Mucosa of descending colon (tissue), 3 donors: ENCODE measurements around the gene TNK1. TPM values are rescaled to one million over a fixed set of nuclear protein-coding genes. Genes with fewer than 3 reads are reported as not detected.
A peak's percentile ranks its signal among the peaks of the same experiment; 100 is the strongest.

ENCODE experiments used
- ATAC-seq: fragments of 200-7000 bp; cut with Tn5 transposase; one replicate; pipeline ENCODE4 v1.9.1; 2020; ENCODE audit warnings: mild to moderate bottlenecking, moderate library complexity
- DNase-seq, 3 donors: peaks; one replicate each; pipeline ENCODE4 v3.0.0-alpha.2; 2020
- H3K36me3 ChIP-seq: fragments of 200-600 bp; one replicate; pipeline ENCODE4 v1.8.0; 2021; ENCODE audit warnings: low read depth, mild to moderate bottlenecking
- H3K4me1 ChIP-seq: fragments of 200-600 bp; one replicate; pipeline ENCODE4 v1.8.0; 2021; ENCODE audit warnings: low read depth, mild to moderate bottlenecking
- H3K4me3 ChIP-seq: fragments of 200-600 bp; one replicate; pipeline ENCODE4 v1.8.0; 2021; ENCODE audit warnings: mild to moderate bottlenecking
- H3K9me3 ChIP-seq: fragments of 200-600 bp; one replicate; pipeline ENCODE4 v1.8.0; 2021; ENCODE audit warnings: mild to moderate bottlenecking
- intact Hi-C, 2 donors: fragments of 100-400 bp; cut with DNase I in 1 of 2; cut with micrococcal nuclease in 1 of 2; formaldehyde crosslinking; loops; one replicate each; pipeline versions ENCODE4 v1.11.0 to v1.11.1; 2022; cut with DNase I, micrococcal nuclease
- total RNA-seq, 3 donors: library from RNA; stranded (reverse); fragmentation: NEBNext Ultra II Directional in 2 of 3; extraction: Animal tissue kit (Norgen Biotek cat#: 25700) in 2 of 3; gene quantifications; one replicate each; pipeline versions ENCODE4 v1.2.1 to v1.2.4, GENCODE V29; 2021 to 2023
- TF ChIP-seq, protein P1 (sequence below): fragments of 200-600 bp; IDR thresholded peaks from one replicate; pipeline ENCODE4 v1.8.0; 2022; ENCODE audit warnings: antibody characterized with exemption, mild to moderate bottlenecking
- donor health status: DM: no; HTN: no; CAD: no; lungs with moderate emphysema.
- donor health status: DM: no; HTN: no; CAD: no.
- donor health status: DM: no; HTN: yes; CAD: no.

TNK1 gene
- total RNA-seq, 3 donors from 2014 or later = 16.4 to 29.5 (median 20.7) TPM

GRCh38 chr17:7348478-7349242, 32.2 kb upstream of the TNK1 start:
- peaks cover 2% of the 10 kb centered on the region for H3K36me3 ChIP-seq
- DNase-seq (no peak), ATAC-seq (no peak)
- TF ChIP-seq, protein P1, sequence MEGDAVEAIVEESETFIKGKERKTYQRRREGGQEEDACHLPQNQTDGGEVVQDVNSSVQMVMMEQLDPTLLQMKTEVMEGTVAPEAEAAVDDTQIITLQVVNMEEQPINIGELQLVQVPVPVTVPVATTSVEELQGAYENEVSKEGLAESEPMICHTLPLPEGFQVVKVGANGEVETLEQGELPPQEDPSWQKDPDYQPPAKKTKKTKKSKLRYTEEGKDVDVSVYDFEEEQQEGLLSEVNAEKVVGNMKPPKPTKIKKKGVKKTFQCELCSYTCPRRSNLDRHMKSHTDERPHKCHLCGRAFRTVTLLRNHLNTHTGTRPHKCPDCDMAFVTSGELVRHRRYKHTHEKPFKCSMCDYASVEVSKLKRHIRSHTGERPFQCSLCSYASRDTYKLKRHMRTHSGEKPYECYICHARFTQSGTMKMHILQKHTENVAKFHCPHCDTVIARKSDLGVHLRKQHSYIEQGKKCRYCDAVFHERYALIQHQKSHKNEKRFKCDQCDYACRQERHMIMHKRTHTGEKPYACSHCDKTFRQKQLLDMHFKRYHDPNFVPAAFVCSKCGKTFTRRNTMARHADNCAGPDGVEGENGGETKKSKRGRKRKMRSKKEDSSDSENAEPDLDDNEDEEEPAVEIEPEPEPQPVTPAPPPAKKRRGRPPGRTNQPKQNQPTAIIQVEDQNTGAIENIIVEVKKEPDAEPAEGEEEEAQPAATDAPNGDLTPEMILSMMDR = no peak
- H3K4me1 ChIP-seq = peaks cover 19% of the 10 kb centered on the region
- H3K4me3 ChIP-seq = no peak overlapping the region
- intact Hi-C loops = loop anchor here in 1 of 2 donors (10.0 kb wide), 1 partner anchor 74 kb away; no protein-coding TSS in a partner anchor
- H3K9me3 ChIP-seq = no peaks in the 10 kb centered on the region

- Histone ChIP-seq H3K9me3 (no peaks in the 10 kb centered on the region), H3K4me1 (peaks cover 28% of the 10 kb centered on the region), H3K36me3 (peaks cover 2% of the 10 kb centered on the region), H3K4me3 (peak within 1 kb of the TSS; percentile 56)
- TF ChIP-seq, protein P1 = no peak
- DNase-seq (peak; percentile 95 to 96 (median 96)), ATAC-seq (peak; percentile 85)
- intact Hi-C loops = no loop called here
Measured at GRCh38 chr17:7351665-7352502, 29.0 kb upstream of the TNK1 start, which contains the start of gene KCTD11. TSS of gene KCTD11 (plus strand) at chr17:7352162.

DNA sequence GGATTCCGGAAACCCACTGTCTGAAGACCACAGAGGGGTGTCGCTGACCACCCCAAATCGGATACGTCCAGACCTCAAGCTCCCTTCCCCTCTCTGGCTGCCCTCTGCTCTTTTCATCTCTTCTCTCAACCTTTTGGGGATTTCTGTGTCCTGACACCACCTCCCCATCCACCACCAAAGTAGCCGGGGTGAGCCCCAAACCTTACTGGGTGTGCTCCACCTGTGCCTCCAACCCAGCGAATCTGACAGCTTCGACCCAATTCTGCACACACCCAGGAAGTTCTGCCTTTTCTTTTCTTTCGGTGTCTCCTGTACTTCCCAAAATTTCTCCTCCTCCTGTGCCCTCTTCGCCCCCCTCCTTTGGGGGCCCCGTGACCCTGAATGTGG, 28.4 kb upstream of the TNK1 start:
- Histone ChIP-seq H3K4me1 (peaks cover 28% of the 10 kb centered on the region), H3K36me3 (peaks cover 2% of the 10 kb centered on the region), H3K4me3 (peak overlapping the region; percentile 56), H3K9me3 (no peaks in the 10 kb centered on the region)
- intact Hi-C loops = no loop called here
- TF ChIP-seq, protein P1 = no peak
- ATAC-seq (no peak), DNase-seq (no peak)

DNA sequence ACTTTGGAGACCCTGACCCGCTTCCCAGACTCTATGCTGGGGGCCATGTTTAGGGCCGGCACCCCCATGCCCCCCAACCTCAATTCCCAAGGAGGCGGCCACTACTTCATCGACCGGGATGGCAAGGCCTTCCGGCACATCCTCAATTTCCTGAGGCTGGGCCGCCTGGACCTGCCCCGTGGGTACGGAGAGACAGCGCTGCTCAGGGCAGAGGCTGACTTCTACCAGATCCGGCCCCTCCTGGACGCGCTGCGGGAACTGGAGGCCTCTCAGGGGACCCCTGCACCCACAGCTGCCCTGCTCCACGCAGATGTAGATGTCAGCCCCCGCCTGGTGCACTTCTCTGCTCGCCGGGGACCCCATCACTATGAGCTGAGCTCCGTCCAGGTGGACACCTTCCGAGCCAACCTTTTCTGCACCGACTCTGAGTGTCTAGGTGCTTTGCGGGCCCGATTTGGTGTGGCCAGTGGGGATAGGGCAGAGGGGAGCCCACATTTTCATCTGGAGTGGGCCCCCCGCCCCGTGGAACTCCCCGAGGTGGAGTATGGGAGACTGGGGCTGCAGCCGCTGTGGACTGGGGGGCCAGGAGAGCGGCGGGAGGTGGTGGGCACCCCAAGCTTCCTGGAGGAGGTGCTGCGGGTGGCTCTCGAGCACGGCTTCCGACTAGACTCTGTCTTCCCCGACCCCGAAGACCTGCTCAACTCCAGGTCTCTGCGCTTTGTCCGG, 27.8 kb upstream of the TNK1 start:
- TF ChIP-seq, protein P1 = no peak
- Histone ChIP-seq H3K9me3 (no peaks in the 10 kb centered on the region), H3K36me3 (peaks cover 2% of the 10 kb centered on the region), H3K4me3 (no peak overlapping the region), H3K4me1 (peaks cover 28% of the 10 kb centered on the region)
- ATAC-seq (no peak), DNase-seq (peak in 2 of 3 donors; percentile 19 to 64)
- intact Hi-C loops = no loop called here

DNA sequence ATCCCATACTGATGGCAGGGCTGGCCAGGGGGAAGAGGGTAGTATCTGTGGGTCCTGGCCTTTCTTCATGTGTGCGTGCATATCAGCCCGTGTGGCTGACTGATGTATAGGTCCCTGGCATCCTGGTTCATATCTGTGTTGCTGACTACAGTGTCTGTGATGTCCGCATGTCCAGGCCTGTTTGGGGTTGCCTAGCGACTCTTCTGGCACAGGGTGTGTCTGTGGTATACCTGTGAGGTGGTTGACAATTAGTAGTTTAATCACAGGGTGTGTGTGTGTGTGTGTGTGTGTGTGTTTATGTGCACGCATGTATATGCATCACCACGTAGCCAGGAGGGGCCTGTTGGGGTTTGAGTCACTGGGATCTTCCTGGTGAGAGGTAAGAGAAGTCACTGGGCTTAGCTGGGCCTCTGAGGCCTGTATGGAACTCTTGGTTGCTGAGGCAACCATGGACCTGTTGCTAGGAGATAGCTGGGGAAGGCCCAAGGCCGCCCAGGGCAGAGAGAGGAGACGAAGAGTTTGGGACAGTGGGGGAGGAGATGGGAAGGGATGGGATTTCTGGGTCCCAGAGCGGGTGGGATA, 26.5 kb upstream of the TNK1 start:
- intact Hi-C loops = no loop called here
- Histone ChIP-seq H3K4me1 (peaks cover 27% of the 10 kb centered on the region), H3K4me3 (no peak overlapping the region), H3K9me3 (no peaks in the 10 kb centered on the region), H3K36me3 (peaks cover 2% of the 10 kb centered on the region)
- DNase-seq (peak in 1 of 3 donors; percentile 21), ATAC-seq (peak; percentile 1)
- TF ChIP-seq, protein P1 = no peak
